Pancreas (tissue), 10 donors: Measurements from ENCODE around the gene PPP2R5E. TPM values are rescaled to one million over a fixed set of nuclear protein-coding genes. Genes with fewer than 3 reads are reported as not detected.
A peak's percentile ranks its signal among the peaks of the same experiment; 100 is the strongest.

ENCODE experiments used
- ATAC-seq, 4 donors: fragments of 200-7000 bp; cut with Tn5 transposase; one replicate each; pipeline versions ENCODE4 v1.8.0 to v1.9.1; 2020; ENCODE audit warnings: mild to moderate bottlenecking in 4 of 4, moderate library complexity in 4 of 4
- DNase-seq, 6 donors: peaks; one replicate each; pipeline ENCODE4 v3.0.0-alpha.2; 2020
- FAIRE-seq: peaks from 2 replicates; lab custom pipeline; 2012; peaks lifted over from hg19 to GRCh38; lab: Jason Lieb, UNC
- H3K27ac ChIP-seq, 4 donors: fragments of 200-600 bp; sonication (generic); 1 replicate in 3 of 4; 2 replicates in 1 of 4; pipeline versions ENCODE4 v1.5.0 to v1.8.0; 2020
- H3K27me3 ChIP-seq, 4 donors: fragments of 200-600 bp; one replicate each; pipeline ENCODE4 v1.8.0; 2021
- H3K36me3 ChIP-seq, 3 donors: fragments of 200-600 bp; sonication (generic) in 1 of 3; one replicate each; pipeline versions ENCODE4 v1.5.0 to v1.8.0; 2020 to 2021
- H3K4me1 ChIP-seq, 3 donors: fragments of 200-600 bp; one replicate each; pipeline ENCODE4 v1.8.0; 2021
- H3K4me3 ChIP-seq, 4 donors: fragments of 200-600 bp; sonication (generic) in 2 of 4; one replicate each; pipeline versions ENCODE4 v1.5.0 to v1.8.0; 2020 to 2021
- H3K9me3 ChIP-seq, 4 donors: fragments of 200-600 bp; one replicate each; pipeline ENCODE4 v1.8.0; 2021
- WGBS, 2 donors: extraction: QIAGEN DNeasy Blood & Tissue Kit; methylation state at CpG; one replicate each; pipeline ENCODE4 v1.1.7; 2013; 5-methylcytosine and 5-hydroxymethylcytosine counted together
- intact Hi-C, 3 donors: fragments of 100-400 bp; cut with DNase I; formaldehyde crosslinking; loops; one replicate each; pipeline versions ENCODE4 v1.11.1 to v1.14.2; 2022
- polyA plus RNA-seq, 2 donors: library from polyadenylated mRNA; stranded (reverse); fragments of 200-250 nt; gene quantifications; one replicate each; pipeline ENCODE4 v1.2.3, GENCODE V29; 2013
- total RNA-seq, 6 donors: library from RNA; stranded (reverse); fragmentation: NEBNext Ultra II Directional in 4 of 6; extraction: Animal tissue kit (Norgen Biotek cat#: 25700) in 4 of 6; gene quantifications; one replicate each; pipeline versions ENCODE4 v1.2.1 to v1.2.4, GENCODE V29; 2021 to 2023
- TF ChIP-seq, protein P1 (sequence below), 4 donors: fragments of 200-600 bp; sonication (generic) in 3 of 4; IDR thresholded peaks; one replicate each; pipeline versions ENCODE4 v1.5.0 to v1.8.0; 2021; ENCODE audit warnings: antibody characterized with exemption in 4 of 4
- donor health status: healthy with polysubstance abuse.
- donor health status: DM: no; HTN: no; CAD: no; lungs with moderate emphysema.
- donor health status: DM: no; HTN: no; CAD: no.
- donor health status: control.
- donor health status: control.
- donor health status: Bipolar disorder and iron deficiency.
- donor health status: DM: yes; HTN: yes; CAD: no.
- donor health status: DM: no; HTN: no; CAD: no.
- donor health status: DM: no; HTN: no; CAD: no.
- donor health status: DM: yes; HTN: yes; CAD: no.

Gene PPP2R5E
- total and polyA plus RNA-seq, 8 donors = 3.6 to 25.6 (median 15.0) TPM

GRCh38 chr14:63406333-63406732 lies 136.8 kb downstream of the PPP2R5E start:
- TF ChIP-seq, protein P1, sequence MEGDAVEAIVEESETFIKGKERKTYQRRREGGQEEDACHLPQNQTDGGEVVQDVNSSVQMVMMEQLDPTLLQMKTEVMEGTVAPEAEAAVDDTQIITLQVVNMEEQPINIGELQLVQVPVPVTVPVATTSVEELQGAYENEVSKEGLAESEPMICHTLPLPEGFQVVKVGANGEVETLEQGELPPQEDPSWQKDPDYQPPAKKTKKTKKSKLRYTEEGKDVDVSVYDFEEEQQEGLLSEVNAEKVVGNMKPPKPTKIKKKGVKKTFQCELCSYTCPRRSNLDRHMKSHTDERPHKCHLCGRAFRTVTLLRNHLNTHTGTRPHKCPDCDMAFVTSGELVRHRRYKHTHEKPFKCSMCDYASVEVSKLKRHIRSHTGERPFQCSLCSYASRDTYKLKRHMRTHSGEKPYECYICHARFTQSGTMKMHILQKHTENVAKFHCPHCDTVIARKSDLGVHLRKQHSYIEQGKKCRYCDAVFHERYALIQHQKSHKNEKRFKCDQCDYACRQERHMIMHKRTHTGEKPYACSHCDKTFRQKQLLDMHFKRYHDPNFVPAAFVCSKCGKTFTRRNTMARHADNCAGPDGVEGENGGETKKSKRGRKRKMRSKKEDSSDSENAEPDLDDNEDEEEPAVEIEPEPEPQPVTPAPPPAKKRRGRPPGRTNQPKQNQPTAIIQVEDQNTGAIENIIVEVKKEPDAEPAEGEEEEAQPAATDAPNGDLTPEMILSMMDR (IDR thresholded peaks at IDR 0.05) = no peak
- Histone ChIP-seq H3K9me3 (no peaks in the 10 kb centered on the region), H3K4me1 (peaks cover 0 to 4% (median 0%) of the 10 kb centered on the region in 3 donors), H3K36me3 (no peaks in the 10 kb centered on the region), H3K27ac (no peak overlapping the region), H3K27me3 (no peaks in the 10 kb centered on the region), H3K4me3 (no peak overlapping the region)
- intact Hi-C loops = loop anchor here in 1 of 3 donors (10.0 kb wide), 1 partner anchor 128 kb away; no protein-coding TSS in a partner anchor
- FAIRE-seq (no peak), DNase-seq (no peak), ATAC-seq (no peak)
- WGBS, 2 donors = 94% methylated on average over 9 of the region's 9 CpGs

DNA sequence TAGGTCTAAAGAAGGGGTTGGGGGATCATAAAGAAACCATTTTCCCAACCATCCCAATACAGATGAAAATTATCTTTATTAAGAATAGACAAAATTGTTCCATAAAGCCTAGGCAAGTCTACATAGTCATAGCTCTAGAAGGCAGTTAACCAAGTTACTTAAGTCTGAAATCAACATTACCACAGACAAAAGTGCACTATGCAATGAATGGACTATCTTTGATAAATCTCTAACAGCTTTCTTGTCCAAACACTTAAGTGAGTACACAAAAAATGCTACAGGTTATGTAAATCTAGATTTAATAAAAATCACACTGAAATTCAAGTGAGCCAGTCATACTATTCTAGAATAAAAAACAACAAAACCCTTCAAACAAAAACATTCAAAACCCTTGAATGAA lies 137.5 kb downstream of the PPP2R5E start:
- DNase-seq (no peak), ATAC-seq (no peak), FAIRE-seq (no peak)
- Histone ChIP-seq H3K36me3 (no peaks in the 10 kb centered on the region), H3K27ac (no peak overlapping the region), H3K4me3 (no peak overlapping the region), H3K4me1 (peaks cover 0 to 4% (median 0%) of the 10 kb centered on the region in 3 donors), H3K27me3 (no peaks in the 10 kb centered on the region), H3K9me3 (no peaks in the 10 kb centered on the region)
- TF ChIP-seq, protein P1 (IDR thresholded peaks at IDR 0.05) = no peak
- intact Hi-C loops = loop anchor here in 1 of 3 donors (10.0 kb wide), 1 partner anchor 129 kb away; no protein-coding TSS in a partner anchor

DNA sequence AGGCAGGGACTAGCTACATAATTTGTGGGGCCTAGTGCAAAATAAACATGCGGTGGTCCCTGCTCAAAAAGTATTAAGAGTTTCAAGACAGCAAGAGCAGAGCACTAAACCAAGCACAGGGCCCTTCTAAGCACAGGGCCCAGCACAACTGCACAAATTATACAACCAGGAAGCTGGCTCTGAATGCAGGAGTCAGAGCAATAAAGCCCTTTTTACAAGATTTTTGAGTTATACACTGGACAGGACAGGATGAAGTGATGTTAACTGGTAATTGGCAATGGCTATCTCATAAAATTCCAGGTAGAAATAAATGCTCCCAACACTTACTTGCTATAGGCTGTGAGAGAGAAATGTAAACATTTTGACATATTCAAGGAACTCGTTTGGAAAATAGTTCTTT lies 138.3 kb downstream of the PPP2R5E start:
- no peak for DNase-seq
- H3K36me3 ChIP-seq = no peaks in the 10 kb centered on the region
- 64 to 70% methylated on average over 2 of the region's 2 CpGs for WGBS, 2 donors
- H3K27me3 ChIP-seq = no peaks in the 10 kb centered on the region
- intact Hi-C loops = loop anchor here in 1 of 3 donors (10.0 kb wide), 1 partner anchor 130 kb away; no protein-coding TSS in a partner anchor
- H3K27ac ChIP-seq = no peak overlapping the region
- no peak overlapping the region for H3K4me3 ChIP-seq
- ATAC-seq = no peak
- FAIRE-seq = peak; percentile 78
- no peaks in the 10 kb centered on the region for H3K9me3 ChIP-seq
- TF ChIP-seq, protein P1 (IDR thresholded peaks at IDR 0.05) = no peak
- H3K4me1 ChIP-seq = peaks cover 0 to 4% (median 0%) of the 10 kb centered on the region in 3 donors

DNA sequence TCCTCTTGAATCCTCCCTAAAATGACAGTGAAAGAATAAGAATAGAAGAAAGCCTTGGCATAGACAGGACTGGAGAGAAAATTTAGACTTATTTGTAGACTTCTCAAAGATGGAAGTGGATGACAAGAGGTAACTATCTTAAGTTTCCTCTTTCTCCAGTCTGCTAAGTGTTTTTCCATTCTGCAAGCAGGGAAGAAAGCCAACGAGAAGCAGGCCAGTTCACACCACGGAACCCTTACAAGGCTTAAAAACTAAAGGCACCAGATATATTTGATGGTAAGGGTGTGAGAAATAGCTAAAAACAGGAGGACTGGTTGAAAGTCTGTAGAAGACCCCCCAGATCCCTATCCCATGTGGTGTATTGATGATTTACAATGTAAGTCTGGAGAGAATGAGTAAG lies 141.5 kb downstream of the PPP2R5E start:
- TF ChIP-seq, protein P1 (IDR thresholded peaks at IDR 0.05) = no peak
- Histone ChIP-seq H3K4me3 (no peak overlapping the region), H3K36me3 (no peaks in the 10 kb centered on the region), H3K27ac (no peak overlapping the region), H3K27me3 (no peaks in the 10 kb centered on the region), H3K9me3 (no peaks in the 10 kb centered on the region), H3K4me1 (peaks cover 0 to 4% (median 0%) of the 10 kb centered on the region in 3 donors)
- FAIRE-seq (no peak), DNase-seq (no peak), ATAC-seq (no peak)
- whole genome bisulfite sequencing, 2 donors = 77 to 84% methylated on average over 2 of the region's 2 CpGs
- intact Hi-C loops = loop anchor here in 1 of 3 donors (10.0 kb wide), 1 partner anchor 133 kb away; no protein-coding TSS in a partner anchor

DNA sequence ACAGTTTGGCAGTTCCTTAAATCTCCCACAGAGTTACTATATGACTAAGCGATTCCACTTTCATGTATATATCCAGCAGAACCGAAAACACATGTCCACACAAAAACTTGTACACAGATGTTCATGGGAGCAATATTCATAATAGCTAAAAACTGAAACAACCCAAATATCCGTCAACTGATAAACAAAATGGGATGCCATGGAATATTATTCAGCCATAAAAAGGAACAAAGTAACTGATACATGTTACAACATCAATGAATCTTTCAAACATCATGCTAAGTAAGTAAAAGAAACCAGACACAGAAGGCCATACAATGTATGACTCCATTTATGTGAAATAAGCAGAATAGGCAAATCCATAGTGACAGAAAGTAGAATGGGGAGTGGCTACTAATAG lies 144.2 kb downstream of the PPP2R5E start:
- no peaks in the 10 kb centered on the region for H3K9me3 ChIP-seq
- H3K4me3 ChIP-seq = no peak overlapping the region
- intact Hi-C loops = no loop called here
- H3K4me1 ChIP-seq = peaks cover 0 to 4% (median 0%) of the 10 kb centered on the region in 3 donors
- DNase-seq (no peak), FAIRE-seq (no peak), ATAC-seq (no peak)
- H3K27me3 ChIP-seq = no peaks in the 10 kb centered on the region
- TF ChIP-seq, protein P1 (IDR thresholded peaks at IDR 0.05) = no peak
- WGBS, 2 donors = 98% methylated on average over 3 of the region's 3 CpGs
- no peak overlapping the region for H3K27ac ChIP-seq
- no peaks in the 10 kb centered on the region for H3K36me3 ChIP-seq
